ENCODE measurements around the gene CIAPIN1. TPM values are rescaled to one million over a fixed set of nuclear protein-coding genes. Genes with fewer than 3 reads are reported as not detected.

CIAPIN1 gene
- total and polyA plus RNA-seq, 2 of the 8 experiments (the other 6 are each of a cell fraction or from before 2014, with no cell fraction given), result 76.8 to 83.6 TPM

DNA sequence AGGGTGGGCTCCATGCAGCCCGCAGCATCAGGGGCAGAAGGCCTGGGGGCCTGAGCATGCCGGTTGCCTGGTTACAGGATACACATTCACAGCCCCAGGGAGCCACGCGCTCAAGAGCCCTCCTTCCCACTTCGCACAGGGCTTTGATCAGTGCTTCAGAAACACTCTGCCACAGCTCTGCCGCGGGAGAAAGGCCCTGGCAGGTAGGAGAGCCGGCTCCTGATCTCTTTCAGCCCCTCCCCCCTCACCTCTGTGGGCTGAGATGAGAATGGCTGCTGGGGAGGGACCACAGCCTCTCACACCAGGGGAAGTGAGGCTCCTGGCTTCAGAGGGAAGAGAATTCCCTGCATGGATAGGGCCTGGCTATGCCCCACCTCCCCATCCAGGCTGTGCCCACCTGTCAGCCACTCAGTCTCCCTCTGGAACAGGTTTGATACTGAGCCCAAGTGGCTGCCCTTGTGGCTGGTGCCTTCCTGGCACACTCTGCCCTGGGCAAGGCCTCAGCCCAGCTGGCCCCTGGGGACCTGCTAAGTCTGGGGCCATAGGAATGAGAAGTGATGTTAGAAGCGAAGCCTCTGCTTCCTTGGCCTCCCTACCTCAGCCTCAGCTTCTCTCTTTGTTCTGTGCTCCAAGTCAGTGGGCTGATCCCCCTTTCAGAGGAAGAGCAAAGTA is 30.5 kb upstream of the CIAPIN1 start:
- Histone ChIP-seq H2BK5ac (ENCODE audit: low read depth, low read length) (peak overlapping the region; percentile 71; the same call in 1 of the 2 replicates), H3K18ac (ENCODE audit: extremely low read depth, low read length) (no peak overlapping the region), H3K23me2 (ENCODE audit: low read depth, low read length) (peaks cover 8% of the 10 kb centered on the region; the same call in 1 of the 2 replicates), H4K20me1 (replicated peaks in 1 of 2; ENCODE audit: control insufficient read depth in 1 of 2, insufficient read depth in 2 of 2, low read length in 2 of 2) (peaks cover 2 to 3% of the 10 kb centered on the region in 2 experiments), H2BK120ac (replicated peaks; ENCODE audit: low read depth, low read length) (no peak overlapping the region), H2BK12ac (ENCODE audit: low read depth, low read length) (peak overlapping the region; percentile 18; the same call in 1 of the 2 replicates), H2BK20ac (ENCODE audit: low read length) (no peak overlapping the region), H3K79me2 (ENCODE audit: control insufficient read depth in 1 of 2, insufficient read depth in 2 of 2, low read length in 2 of 2) (no peaks in the 10 kb centered on the region), H4K5ac (ENCODE audit: insufficient read length, low read depth, low read length) (no peak overlapping the region), H4K8ac (ENCODE audit: extremely low read depth, insufficient read depth, low read length) (no peak overlapping the region; the same call in 1 of the 2 replicates), H3K14ac (ENCODE audit: insufficient read length) (no peak overlapping the region), H3K4ac (replicated peaks; ENCODE audit: insufficient read length, low read depth, low read length) (no peak overlapping the region), H3K9me3 (ENCODE audit: insufficient read depth in 2 of 2, low read depth in 1 of 2, low read length in 1 of 2) (no peaks in the 10 kb centered on the region), H3K27ac (ENCODE audit: low read depth, low read length) (no peak overlapping the region), H2BK15ac (ENCODE audit: low read length) (peak overlapping the region; percentile 95; the same call in 1 of the 2 replicates), H4K91ac (replicated peaks; ENCODE audit: insufficient read length, low read length) (peak overlapping the region; percentile 47), H3K23ac (ENCODE audit: insufficient read length) (no peak overlapping the region), H3K27me3 (replicated peaks in 1 of 4; ENCODE audit: control insufficient read depth in 3 of 4, extremely low read depth in 1 of 4, insufficient read depth in 3 of 4, low read length in 3 of 4) (no peaks in the 10 kb centered on the region; a peak in 1 of 7 replicates), H3K56ac (replicated peaks; ENCODE audit: insufficient read length, low read depth, low read length) (no peak overlapping the region), H3K9ac (replicated peaks in 1 of 4; ENCODE audit: extremely low read depth in 1 of 4, low read depth in 3 of 4, low read length in 3 of 4) (no peak overlapping the region), H3K4me1 (replicated peaks in 1 of 4; ENCODE audit: control insufficient read depth in 3 of 4, insufficient read depth in 4 of 4, low read length in 3 of 4) (peaks cover 5 to 52% (median 39%) of the 10 kb centered on the region in 4 experiments), H3K4me2 (ENCODE audit: insufficient read depth in 1 of 2, low read depth in 2 of 2, low read length in 2 of 2) (peak overlapping the region in 1 of 2 experiments; percentile 1; a peak in 3 of 4 replicates), H3K36me3 (ENCODE audit: control insufficient read depth in 2 of 4, insufficient read depth in 4 of 4, low read length in 3 of 4) (peaks cover 0 to 10% (median 5%) of the 10 kb centered on the region in 4 experiments; a peak in 3 of 8 replicates), H3K4me3 (ENCODE audit: extremely low read depth in 1 of 4, insufficient read depth in 2 of 4, low read depth in 3 of 4, low read length in 4 of 4) (no peak overlapping the region; a peak in 1 of 8 replicates), H2AK5ac (ENCODE audit: low read depth, low read length) (no peak overlapping the region), H2AFZ (ENCODE audit: low read length) (no peak overlapping the region), H3K79me1 (ENCODE audit: low read depth, low read length) (0 out of 2 replicates have a peak, but pooled peaks cover 5% of the 10 kb centered on the region)
- WGBS, 2 experiments (ENCODE audit: extremely low coverage in 1 of 2, insufficient coverage in 1 of 2, insufficient read length in 1 of 2, insufficient replicate concordance in 2 of 2, low coverage in 1 of 2, low lambda C conversion rate in 2 of 2, missing lambda C conversion rate in 1 of 2), result 55% methylated on average over 9 of the region's 9 CpGs; no CpG with 5 or more reads in 1 of the 2 experiments
- FAIRE-seq (no peak), DNase-seq (ENCODE audit: low read depth in 1 of 2, low spot score in 2 of 2) (no peak)
- POLR2A ChIA-PET (ENCODE audit: partially characterized antibody), result interaction anchor here (1.4 to 10.3 kb wide), 2 partner anchors 42 to 51 kb away, joined by 4 to 67 read pairs; no protein-coding TSS in a partner anchor
- TF ChIP-seq RBBP5 (IDR thresholded peaks at IDR 0.05; ENCODE audit: borderline replicate concordance, low read depth, low read length), result no peak
- no peak for TF ChIP-seq FOSL1 (IDR thresholded peaks at IDR 0.05; ENCODE audit: insufficient read depth, low read depth, low read length)
- TF ChIP-seq TBP (IDR thresholded peaks at IDR 0.05; ENCODE audit: low read depth, low read length), result no peak
- no peak for TF ChIP-seq ZNF274 (IDR thresholded peaks at IDR 0.05; ENCODE audit: borderline replicate concordance, extremely low read depth, low read length)
- TF ChIP-seq CREB1 (IDR thresholded peaks at IDR 0.05), result no peak
- no peak for TF ChIP-seq EP300 (IDR thresholded peaks at IDR 0.05; ENCODE audit: borderline replicate concordance in 1 of 2, low read depth in 2 of 2, low read length in 2 of 2)
- TF ChIP-seq MAFK (IDR thresholded peaks at IDR 0.05; ENCODE audit: low read depth, low read length), result no peak
- TF ChIP-seq CBX5 (IDR thresholded peaks at IDR 0.05; ENCODE audit: low read depth, low read length), result no peak
- no peak for TF ChIP-seq KDM5A (IDR thresholded peaks at IDR 0.05; ENCODE audit: low read length)
- no peak for TF ChIP-seq SP1 (IDR thresholded peaks at IDR 0.05; ENCODE audit: low read depth, low read length)
- no peak for TF ChIP-seq SP2 (IDR thresholded peaks at IDR 0.05; ENCODE audit: low read length)
- CTCF ChIA-PET (ENCODE audit: partially characterized antibody), result interaction anchor here (2.3 to 15.0 kb wide), 5 partner anchors 16 to 55 kb away, joined by 5 to 210 read pairs (median 8); partner anchors contain the start of gene POLR2C

All from H1 (cell line).